Measurements from ENCODE around the gene LRRC61. TPM values are rescaled to one million over a fixed set of nuclear protein-coding genes. Genes with fewer than 3 reads are reported as not detected.

LRRC61 gene
- total and polyA plus RNA-seq, 2 of the 13 experiments (the other 11 are each of a cell fraction or from before 2014, with no cell fraction given): 33.0 to 34.8 TPM

DNA sequence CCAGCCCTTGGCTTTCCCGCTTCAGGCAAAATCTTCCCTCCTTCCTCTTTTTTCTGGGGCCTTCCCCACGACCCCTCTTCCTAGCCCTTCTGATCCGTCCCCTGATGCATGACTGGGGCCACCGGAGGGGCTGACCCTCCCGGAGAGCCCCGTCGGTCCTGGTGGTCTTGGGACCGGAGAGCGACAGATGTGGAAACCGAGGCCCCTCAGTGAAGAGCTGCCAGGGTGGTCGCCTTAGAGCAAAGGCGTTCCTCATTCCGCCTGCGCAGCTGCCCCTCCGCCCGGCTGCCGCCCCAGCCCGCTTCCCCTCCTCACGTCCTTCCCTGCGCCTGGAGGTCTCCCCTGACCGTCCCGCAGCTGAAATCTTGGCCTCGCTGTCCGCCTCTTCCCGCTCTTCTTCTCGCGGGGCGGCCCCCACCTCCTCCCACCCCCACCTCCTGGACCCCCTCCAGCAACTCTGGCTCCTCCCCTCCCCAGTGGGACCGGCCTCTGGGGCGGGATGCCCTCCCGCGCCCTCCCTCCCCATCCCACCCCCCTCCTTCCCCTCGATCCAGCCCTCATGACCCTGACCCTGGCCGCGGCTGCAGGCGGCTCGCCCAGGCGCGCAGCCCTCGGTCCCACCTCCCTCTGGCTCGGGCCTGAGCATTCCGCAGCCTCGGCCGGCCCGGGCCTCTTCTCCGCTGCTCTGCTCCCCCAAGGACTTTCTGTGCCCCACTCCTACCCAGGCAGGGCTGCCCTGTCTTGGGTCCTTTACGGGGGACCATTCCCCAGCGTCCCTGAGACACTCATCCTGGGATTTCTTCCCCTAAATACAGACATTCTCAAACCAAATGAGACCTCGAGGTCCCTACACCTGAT, 18.3 kb downstream of the LRRC61 start, which contains the start of gene RARRES2 (continued):
- TF ChIP-seq TSC22D2 (CRISPR knock-in tag; IDR thresholded peaks at IDR 0.05; ENCODE audit: borderline replicate concordance): no peak
- TF ChIP-seq CBX1 (IDR thresholded peaks at IDR 0.05; ENCODE audit: low read depth): no peak
- no peak; the same call in 1 of the 2 replicates for TF ChIP-seq ZNF331 (CRISPR knock-in tag; IDR thresholded peaks at IDR 0.05)
- no peak for TF ChIP-seq CEBPG (CRISPR knock-in tag; IDR thresholded peaks at IDR 0.05)
- peak; percentile 81 for TF ChIP-seq RBFOX2 (IDR thresholded peaks at IDR 0.05; ENCODE audit: low read depth, low read length)
- TF ChIP-seq THAP11 (CRISPR knock-in tag; IDR thresholded peaks at IDR 0.05): no peak; the same call in 1 of the 2 replicates
- no peak for TF ChIP-seq ZNF143 (CRISPR knock-in tag; IDR thresholded peaks at IDR 0.05)
- peak; percentile 27; the same call in 1 of the 2 replicates for TF ChIP-seq HOXA3 (CRISPR knock-in tag; IDR thresholded peaks at IDR 0.05)
- TF ChIP-seq, protein P1, sequence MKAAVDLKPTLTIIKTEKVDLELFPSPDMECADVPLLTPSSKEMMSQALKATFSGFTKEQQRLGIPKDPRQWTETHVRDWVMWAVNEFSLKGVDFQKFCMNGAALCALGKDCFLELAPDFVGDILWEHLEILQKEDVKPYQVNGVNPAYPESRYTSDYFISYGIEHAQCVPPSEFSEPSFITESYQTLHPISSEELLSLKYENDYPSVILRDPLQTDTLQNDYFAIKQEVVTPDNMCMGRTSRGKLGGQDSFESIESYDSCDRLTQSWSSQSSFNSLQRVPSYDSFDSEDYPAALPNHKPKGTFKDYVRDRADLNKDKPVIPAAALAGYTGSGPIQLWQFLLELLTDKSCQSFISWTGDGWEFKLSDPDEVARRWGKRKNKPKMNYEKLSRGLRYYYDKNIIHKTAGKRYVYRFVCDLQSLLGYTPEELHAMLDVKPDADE (CRISPR knock-in tag; IDR thresholded peaks at IDR 0.05): no peak
- TF ChIP-seq ZNF572 (CRISPR knock-in tag; IDR thresholded peaks at IDR 0.05): no peak
- no peak for TF ChIP-seq ZNF7 (CRISPR knock-in tag; IDR thresholded peaks at IDR 0.05)
- no peak for TF ChIP-seq NKX3-1 (CRISPR knock-in tag; IDR thresholded peaks at IDR 0.05)
- no peak for TF ChIP-seq TCF7 (IDR thresholded peaks at IDR 0.05; ENCODE audit: low read depth)
- TF ChIP-seq HNRNPK (IDR thresholded peaks at IDR 0.05; ENCODE audit: low read depth, low read length, poor library complexity, severe bottlenecking): peak; percentile 55
- TF ChIP-seq NCOA5 (CRISPR knock-in tag; IDR thresholded peaks at IDR 0.05): no peak
- TF ChIP-seq POLR2G (IDR thresholded peaks at IDR 0.05; ENCODE audit: low read depth, low read length): peak; percentile 41
- TF ChIP-seq, protein P2, sequence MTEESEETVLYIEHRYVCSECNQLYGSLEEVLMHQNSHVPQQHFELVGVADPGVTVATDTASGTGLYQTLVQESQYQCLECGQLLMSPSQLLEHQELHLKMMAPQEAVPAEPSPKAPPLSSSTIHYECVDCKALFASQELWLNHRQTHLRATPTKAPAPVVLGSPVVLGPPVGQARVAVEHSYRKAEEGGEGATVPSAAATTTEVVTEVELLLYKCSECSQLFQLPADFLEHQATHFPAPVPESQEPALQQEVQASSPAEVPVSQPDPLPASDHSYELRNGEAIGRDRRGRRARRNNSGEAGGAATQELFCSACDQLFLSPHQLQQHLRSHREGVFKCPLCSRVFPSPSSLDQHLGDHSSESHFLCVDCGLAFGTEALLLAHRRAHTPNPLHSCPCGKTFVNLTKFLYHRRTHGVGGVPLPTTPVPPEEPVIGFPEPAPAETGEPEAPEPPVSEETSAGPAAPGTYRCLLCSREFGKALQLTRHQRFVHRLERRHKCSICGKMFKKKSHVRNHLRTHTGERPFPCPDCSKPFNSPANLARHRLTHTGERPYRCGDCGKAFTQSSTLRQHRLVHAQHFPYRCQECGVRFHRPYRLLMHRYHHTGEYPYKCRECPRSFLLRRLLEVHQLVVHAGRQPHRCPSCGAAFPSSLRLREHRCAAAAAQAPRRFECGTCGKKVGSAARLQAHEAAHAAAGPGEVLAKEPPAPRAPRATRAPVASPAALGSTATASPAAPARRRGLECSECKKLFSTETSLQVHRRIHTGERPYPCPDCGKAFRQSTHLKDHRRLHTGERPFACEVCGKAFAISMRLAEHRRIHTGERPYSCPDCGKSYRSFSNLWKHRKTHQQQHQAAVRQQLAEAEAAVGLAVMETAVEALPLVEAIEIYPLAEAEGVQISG (CRISPR knock-in tag; IDR thresholded peaks at IDR 0.05): no peak
- TF ChIP-seq, protein P3, sequence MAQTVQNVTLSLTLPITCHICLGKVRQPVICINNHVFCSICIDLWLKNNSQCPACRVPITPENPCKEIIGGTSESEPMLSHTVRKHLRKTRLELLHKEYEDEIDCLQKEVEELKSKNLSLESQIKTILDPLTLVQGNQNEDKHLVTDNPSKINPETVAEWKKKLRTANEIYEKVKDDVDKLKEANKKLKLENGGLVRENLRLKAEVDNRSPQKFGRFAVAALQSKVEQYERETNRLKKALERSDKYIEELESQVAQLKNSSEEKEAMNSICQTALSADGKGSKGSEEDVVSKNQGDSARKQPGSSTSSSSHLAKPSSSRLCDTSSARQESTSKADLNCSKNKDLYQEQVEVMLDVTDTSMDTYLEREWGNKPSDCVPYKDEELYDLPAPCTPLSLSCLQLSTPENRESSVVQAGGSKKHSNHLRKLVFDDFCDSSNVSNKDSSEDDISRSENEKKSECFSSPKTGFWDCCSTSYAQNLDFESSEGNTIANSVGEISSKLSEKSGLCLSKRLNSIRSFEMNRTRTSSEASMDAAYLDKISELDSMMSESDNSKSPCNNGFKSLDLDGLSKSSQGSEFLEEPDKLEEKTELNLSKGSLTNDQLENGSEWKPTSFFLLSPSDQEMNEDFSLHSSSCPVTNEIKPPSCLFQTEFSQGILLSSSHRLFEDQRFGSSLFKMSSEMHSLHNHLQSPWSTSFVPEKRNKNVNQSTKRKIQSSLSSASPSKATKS (CRISPR knock-in tag; IDR thresholded peaks at IDR 0.05): no peak
- no peak for TF ChIP-seq ZNF709 (CRISPR knock-in tag; IDR thresholded peaks at IDR 0.05)
- TF ChIP-seq ZNF430 (CRISPR knock-in tag; IDR thresholded peaks at IDR 0.05): no peak
- TF ChIP-seq, protein P4, sequence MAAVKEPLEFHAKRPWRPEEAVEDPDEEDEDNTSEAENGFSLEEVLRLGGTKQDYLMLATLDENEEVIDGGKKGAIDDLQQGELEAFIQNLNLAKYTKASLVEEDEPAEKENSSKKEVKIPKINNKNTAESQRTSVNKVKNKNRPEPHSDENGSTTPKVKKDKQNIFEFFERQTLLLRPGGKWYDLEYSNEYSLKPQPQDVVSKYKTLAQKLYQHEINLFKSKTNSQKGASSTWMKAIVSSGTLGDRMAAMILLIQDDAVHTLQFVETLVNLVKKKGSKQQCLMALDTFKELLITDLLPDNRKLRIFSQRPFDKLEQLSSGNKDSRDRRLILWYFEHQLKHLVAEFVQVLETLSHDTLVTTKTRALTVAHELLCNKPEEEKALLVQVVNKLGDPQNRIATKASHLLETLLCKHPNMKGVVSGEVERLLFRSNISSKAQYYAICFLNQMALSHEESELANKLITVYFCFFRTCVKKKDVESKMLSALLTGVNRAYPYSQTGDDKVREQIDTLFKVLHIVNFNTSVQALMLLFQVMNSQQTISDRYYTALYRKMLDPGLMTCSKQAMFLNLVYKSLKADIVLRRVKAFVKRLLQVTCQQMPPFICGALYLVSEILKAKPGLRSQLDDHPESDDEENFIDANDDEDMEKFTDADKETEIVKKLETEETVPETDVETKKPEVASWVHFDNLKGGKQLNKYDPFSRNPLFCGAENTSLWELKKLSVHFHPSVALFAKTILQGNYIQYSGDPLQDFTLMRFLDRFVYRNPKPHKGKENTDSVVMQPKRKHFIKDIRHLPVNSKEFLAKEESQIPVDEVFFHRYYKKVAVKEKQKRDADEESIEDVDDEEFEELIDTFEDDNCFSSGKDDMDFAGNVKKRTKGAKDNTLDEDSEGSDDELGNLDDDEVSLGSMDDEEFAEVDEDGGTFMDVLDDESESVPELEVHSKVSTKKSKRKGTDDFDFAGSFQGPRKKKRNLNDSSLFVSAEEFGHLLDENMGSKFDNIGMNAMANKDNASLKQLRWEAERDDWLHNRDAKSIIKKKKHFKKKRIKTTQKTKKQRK (IDR thresholded peaks at IDR 0.05; ENCODE audit: low read length): no peak
- no peak for TF ChIP-seq TBL1XR1 (IDR thresholded peaks at IDR 0.05; ENCODE audit: borderline replicate concordance, low read length, partially characterized antibody)

Data from HepG2 (cell line).